Transverse colon (tissue), 3 donors: ENCODE data around the gene C10orf143.

ENCODE experiments used
- POLR2A ChIP-seq: fragments of 450-650 bp; IDR thresholded peaks from one replicate; pipeline ENCODE4 v1.6.1; 2016; ENCODE audit warnings: antibody characterized with exemption, mild to moderate bottlenecking, moderate library complexity
- POLR2AphosphoS5 ChIP-seq, 3 donors: sonication (generic); formaldehyde crosslinking; IDR thresholded peaks; one replicate each; pipeline ENCODE4 v1.6.1; 2016; ENCODE audit warnings: antibody characterized with exemption in 3 of 3

DNA sequence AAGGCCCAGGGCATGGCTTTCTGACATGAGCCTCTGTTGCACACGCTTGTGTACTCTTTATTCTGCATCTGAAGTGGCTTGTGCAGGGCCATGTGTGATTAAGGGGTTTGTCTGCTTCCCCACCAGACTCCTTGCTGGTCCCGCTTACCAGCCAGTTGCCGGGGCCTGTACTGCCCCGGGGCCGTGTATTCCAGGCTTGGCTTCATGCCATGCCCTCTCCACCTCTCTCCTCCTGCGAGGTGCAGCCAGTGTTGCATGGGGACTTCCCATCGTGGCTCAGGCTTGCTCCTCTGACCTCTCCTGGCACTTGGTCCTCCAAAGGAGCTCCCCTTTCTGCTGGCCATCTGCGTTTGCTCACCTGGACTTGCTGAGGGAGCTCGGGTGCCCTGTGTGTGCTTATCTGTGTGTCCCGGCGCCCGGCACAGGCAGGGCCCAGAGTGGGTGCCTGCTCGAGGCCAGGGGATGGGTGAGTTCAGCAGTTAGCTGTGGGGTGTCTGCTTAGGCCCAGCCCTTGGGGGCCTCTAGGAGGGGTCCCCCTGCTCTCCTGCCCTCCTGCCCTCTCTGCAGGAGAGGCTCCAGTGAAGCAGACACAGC is 11.0 kb upstream of the C10orf143 start:
- TF ChIP-seq POLR2AphosphoS5 (IDR thresholded peaks at IDR 0.05) (no peak), POLR2A (no peak)
